Stimulated activated memory B cell treated with anti-CD40 and anti-IgM and Interleukin-4, amounts not matched to agents 10 μg/mL and 1 μg/mL and 100 μg/mL, for 72 hours (primary cell): Measurements from ENCODE around the gene DISP3.

Experiments used
- ATAC-seq: fragments of 150-1000 bp; cut with Tn5 transposase; 2 replicates; pipeline ENCODE4 v1.10.0; 2021
- H3K27ac Mint-ChIP-seq: one replicate; pipeline ENCODE4 v1.8.0; 2022; ENCODE audit warnings: mild to moderate bottlenecking, mixed read lengths
- H3K27me3 Mint-ChIP-seq: one replicate; pipeline ENCODE4 v1.8.0; 2022; ENCODE audit warnings: mixed read lengths
- H3K36me3 Mint-ChIP-seq: one replicate; pipeline ENCODE4 v1.8.0; 2022; ENCODE audit warnings: mixed read lengths
- H3K4me1 Mint-ChIP-seq: one replicate; pipeline ENCODE4 v1.8.0; 2022; ENCODE audit warnings: mixed read lengths
- H3K4me3 Mint-ChIP-seq: one replicate; pipeline ENCODE4 v1.8.0; 2022; ENCODE audit warnings: mild to moderate bottlenecking, moderate library complexity, mixed read lengths
- H3K9me3 Mint-ChIP-seq: one replicate; pipeline ENCODE4 v1.8.0; 2022; ENCODE audit warnings: mixed read lengths

DISP3 gene

DNA sequence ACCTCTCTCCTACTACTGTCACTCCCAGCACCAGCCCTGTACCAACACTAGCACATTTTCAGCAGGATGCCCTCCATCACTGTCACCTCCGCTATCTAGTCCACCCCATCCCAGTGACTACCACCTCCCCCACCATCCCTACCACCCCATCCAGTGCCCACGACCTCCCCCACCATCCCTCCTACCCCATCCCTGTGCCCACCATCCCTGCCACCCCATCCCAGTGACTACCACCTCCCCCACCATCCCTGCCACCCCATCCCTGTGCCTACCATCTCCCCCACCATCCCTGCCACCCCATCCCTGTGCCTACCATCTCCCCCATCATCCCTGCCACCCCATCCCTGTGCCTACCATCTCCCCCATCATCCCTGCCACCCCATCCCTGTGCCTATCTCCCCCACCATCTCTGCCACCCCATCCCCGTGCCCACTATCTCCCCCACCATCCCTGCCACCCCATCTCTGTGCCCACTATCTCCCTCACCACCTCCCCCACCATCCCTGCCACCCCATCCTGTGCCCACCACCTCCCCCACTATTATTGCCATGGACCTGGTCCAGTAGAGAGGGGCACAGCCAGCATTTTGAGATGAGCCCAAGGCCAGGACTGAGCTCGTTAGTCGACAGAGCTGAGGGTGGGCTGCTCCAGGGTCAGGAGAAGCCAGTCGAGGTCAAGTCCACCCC lies 45.7 kb downstream of the DISP3 start:
- H3K4me1 Mint-ChIP-seq = no peaks in the 10 kb centered on the region
- peak; percentile 31 for ATAC-seq

DNA sequence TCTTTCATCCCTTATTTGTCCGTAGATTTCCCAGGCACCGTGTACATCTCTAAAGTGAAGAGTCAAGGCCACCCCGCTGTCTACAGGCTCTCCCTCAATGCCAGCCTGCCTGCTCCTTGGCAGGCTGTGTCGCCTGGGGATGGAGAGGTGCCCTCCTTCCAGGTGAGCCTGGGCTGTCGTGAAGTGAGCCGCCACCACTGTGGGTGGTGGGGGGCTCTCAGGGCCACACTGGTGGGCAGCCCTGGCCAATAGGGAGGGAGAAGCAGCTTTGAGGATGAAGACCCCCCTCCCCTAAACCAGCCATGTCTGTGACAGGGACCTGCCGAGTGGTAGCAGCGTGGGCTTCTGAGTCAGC lies 46.2 kb downstream of the DISP3 start:
- H3K36me3 Mint-ChIP-seq = no peaks in the 10 kb centered on the region
- no peak overlapping the region for H3K27ac Mint-ChIP-seq
- ATAC-seq = no peak
- H3K27me3 Mint-ChIP-seq = peaks cover 9% of the 10 kb centered on the region
- H3K4me3 Mint-ChIP-seq = no peak overlapping the region
- H3K9me3 Mint-ChIP-seq = no peaks in the 10 kb centered on the region
- H3K4me1 Mint-ChIP-seq = no peaks in the 10 kb centered on the region

More for the DNA sequence above, 45.7 kb downstream of the DISP3 start:
- Mint-ChIP-seq H3K4me3 (no peak overlapping the region), H3K27me3 (peaks cover 6% of the 10 kb centered on the region), H3K27ac (no peak overlapping the region), H3K9me3 (no peaks in the 10 kb centered on the region), H3K36me3 (no peaks in the 10 kb centered on the region)

DNA sequence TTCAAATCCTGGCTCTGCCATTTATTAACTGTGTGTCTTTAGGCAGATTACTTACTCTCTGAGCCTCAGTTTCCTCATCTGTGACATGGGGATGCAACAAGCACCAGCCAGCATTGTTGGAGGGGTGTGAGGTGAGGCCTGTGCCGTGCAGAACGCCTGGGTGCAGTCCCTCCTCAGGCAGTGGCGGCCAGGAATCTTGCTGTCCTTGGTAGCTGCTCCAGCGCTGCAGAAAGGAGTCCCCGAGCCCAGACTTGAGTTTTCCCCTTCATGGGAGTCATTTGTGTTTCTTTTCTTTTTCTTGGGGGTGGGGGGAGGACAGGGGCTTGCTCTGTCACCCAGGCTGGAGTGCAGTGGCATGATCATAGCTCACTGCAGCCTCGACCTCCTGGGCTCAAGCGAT lies 46.6 kb downstream of the DISP3 start:
- no peak for ATAC-seq
- H3K4me1 Mint-ChIP-seq = no peaks in the 10 kb centered on the region
- no peaks in the 10 kb centered on the region for H3K9me3 Mint-ChIP-seq
- no peak overlapping the region for H3K27ac Mint-ChIP-seq
- no peaks in the 10 kb centered on the region for H3K36me3 Mint-ChIP-seq
- peaks cover 13% of the 10 kb centered on the region for H3K27me3 Mint-ChIP-seq
- H3K4me3 Mint-ChIP-seq = no peak overlapping the region

DNA sequence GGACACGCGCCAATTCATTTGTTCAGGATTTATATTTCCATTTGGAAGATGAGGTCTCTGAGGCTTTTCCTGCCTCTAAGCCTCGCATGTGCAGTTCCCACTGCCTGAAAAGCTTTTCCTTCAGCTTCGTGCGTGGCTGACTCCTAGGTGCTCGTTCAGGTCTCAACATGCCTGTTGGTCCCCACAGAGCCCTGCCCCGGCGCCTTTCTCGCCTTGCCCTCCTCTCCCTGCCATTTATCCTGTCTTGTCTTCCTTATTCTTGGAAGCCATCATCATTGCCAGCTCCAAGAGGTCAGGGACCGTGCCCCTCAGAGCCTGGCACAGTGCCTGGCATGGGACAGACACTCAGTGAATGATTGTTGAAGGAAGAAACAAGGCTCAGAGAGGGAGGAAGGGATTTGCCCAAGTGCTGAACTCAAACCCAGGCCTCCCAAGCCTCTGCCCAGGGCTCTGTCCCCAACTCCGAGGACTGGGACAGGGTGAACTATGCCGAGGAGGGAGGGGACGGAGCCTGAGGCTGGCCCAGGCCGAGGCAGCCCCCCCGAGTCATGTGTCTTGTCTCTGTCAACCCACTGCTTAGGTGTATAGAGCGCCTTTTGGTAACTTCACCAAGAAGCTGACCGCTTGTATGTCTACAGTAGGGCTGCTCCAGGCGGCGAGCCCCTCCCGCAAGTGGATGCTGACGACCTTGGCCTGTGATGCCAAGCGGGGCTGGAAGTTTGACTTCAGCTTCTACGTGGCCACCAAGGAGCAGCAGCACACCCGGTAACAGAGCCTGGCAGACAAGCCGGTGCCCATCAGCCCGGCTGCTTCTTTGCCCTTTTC lies 47.3 kb downstream of the DISP3 start:
- ATAC-seq = no peak
- Mint-ChIP-seq H3K36me3 (no peaks in the 10 kb centered on the region), H3K27ac (no peak overlapping the region), H3K9me3 (no peaks in the 10 kb centered on the region), H3K4me1 (no peaks in the 10 kb centered on the region), H3K27me3 (peaks cover 14% of the 10 kb centered on the region), H3K4me3 (no peak overlapping the region)

DNA sequence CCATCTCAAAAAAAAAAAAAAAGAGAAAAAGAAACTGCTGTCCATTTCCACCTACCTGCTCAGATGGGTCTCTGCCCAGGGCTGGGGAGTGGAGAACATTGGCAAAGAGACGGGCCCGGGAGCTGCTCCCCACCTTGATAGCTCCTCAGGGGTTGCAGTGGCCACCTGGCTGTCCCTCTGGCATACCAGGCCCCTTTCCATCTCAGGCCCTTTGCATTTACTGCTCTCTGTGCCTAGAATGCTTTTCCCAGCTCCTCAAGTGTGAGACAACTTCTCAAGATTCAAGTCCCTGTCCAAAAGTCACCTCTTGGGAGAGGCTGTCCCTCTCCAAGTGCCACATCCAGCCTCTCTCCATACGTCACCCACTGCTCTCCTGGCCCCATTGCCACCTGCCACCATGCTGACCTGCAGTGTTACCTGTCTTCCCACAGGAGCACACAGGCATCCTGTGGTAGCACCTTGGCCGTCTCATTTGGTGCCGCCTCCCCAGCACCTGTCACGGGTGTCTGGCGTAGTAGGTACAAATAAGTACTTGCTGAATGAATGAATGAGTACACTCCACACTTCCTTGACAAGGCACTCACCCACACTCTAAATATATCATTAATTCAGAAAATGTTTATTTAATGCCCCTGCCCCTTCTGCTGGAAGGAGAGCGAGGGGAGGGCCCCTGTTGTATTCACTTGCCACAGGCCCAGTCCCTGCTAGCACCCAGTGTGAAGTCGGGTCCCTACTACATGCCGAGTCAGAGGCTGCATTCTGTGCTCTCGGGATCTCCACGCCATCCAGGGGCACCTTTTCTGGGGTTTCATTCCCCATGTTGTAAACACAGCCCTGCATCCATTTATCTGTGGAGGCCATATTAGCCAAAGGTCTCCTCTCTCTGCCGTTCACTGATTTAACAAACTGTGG lies 48.8 kb downstream of the DISP3 start:
- no peaks in the 10 kb centered on the region for H3K36me3 Mint-ChIP-seq
- H3K9me3 Mint-ChIP-seq = no peaks in the 10 kb centered on the region
- H3K27me3 Mint-ChIP-seq = peaks cover 14% of the 10 kb centered on the region
- ATAC-seq = no peak
- H3K4me3 Mint-ChIP-seq = no peak overlapping the region
- no peak overlapping the region for H3K27ac Mint-ChIP-seq
- H3K4me1 Mint-ChIP-seq = no peaks in the 10 kb centered on the region

DNA sequence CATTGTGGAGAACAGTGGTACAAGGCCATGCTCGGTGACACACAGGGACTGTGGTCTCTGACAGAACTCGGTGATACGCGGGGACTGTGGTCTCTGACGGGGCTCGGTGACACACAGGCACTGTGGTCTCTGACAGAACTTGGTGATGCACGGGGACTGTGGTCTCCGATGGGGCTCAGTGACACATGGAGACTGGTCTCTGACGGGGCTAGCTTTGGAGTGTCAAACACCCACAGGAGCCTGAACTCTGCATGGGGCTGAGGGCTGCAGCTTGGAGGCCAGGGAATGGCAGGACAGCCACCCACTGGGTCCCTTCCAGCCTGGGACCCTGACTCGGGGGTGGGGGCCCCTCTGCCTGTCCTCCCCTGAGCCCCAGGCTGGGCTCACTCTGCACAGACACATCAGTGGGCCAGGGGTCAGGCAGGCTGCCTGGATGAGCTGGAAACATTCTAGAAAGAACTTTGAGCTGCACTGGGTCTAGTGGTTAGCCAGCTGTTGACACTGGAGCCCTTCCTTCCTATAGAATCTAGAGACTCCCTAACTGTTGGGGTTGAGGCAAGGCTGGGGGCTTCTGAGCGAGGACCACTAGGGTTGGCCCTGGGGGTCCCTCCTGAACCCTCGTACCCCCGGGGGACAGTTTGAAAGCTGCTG lies 49.8 kb downstream of the DISP3 start:
- no peaks in the 10 kb centered on the region for H3K9me3 Mint-ChIP-seq
- no peak overlapping the region for H3K4me3 Mint-ChIP-seq
- H3K27me3 Mint-ChIP-seq = peaks cover 14% of the 10 kb centered on the region
- H3K4me1 Mint-ChIP-seq = no peaks in the 10 kb centered on the region
- H3K27ac Mint-ChIP-seq = no peak overlapping the region
- no peaks in the 10 kb centered on the region for H3K36me3 Mint-ChIP-seq
- no peak for ATAC-seq

DNA sequence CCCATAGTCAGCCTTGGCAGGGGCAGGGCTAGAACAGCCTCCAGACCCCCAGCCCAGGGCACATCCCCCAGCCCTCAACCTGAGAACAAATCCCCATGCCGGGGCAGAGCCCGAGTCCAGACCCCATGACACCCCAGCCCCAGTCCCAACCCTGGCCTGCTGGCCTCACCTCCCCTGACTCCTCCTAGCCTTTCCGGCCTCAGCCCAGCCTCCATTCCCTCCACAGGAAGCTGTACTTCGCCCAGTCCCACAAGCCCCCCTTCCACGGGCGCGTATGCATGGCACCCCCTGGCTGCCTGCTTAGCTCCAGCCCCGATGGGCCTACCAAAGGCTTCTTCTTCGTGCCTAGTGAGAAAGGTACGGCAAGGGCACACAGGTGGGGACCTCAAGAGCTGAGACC lies 50.4 kb downstream of the DISP3 start:
- Mint-ChIP-seq H3K4me3 (no peak overlapping the region), H3K27me3 (peaks cover 14% of the 10 kb centered on the region), H3K4me1 (no peaks in the 10 kb centered on the region), H3K27ac (no peak overlapping the region), H3K9me3 (no peaks in the 10 kb centered on the region), H3K36me3 (no peaks in the 10 kb centered on the region)
- ATAC-seq = no peak

DNA sequence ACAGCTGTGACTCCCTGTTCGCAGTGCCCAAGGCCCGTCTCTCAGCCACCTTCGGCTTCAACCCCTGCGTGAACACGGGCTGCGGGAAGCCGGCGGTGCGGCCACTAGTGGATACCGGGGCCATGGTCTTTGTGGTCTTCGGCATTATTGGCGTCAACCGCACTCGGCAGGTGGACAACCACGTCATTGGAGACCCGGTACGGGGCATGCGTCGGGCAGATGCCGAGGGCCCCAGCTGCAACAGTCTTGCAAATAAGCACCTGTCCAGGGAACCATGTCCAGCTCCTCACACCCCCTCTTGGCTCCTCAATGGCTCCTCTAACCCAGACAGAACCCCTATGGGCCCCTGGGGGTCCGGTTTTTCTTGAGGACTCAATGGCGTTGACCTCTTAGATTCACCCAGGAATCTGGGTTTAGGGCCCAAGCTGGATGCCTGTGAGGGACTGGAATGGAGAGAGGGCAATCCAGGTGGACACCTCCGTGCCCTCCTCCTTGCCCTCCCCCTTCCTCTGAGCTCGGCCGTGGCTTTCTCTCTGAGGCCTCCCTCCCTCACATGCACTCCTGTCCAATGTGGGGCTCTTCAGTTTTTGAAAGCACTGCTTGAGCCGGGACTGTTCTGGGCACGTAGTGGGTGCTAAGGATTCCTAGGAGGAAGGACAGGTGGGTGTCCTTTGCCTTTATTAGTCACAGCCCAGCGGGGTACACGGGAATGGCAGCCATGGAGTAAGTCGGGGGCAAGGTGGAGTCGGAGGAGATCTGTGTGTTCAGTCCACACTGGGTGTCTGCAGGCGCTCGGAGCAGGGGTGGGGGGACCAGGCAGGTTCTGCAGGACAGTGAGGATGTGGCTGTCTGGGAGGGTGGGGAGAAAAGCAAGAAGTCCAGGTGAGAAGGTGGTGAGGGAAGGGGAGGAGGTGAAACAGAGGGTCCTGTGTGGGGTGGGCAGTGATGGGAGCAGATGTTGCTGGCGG lies 51.1 kb downstream of the DISP3 start:
- H3K4me1 Mint-ChIP-seq = no peaks in the 10 kb centered on the region
- H3K27ac Mint-ChIP-seq = no peak overlapping the region
- ATAC-seq = no peak
- H3K27me3 Mint-ChIP-seq = peaks cover 15% of the 10 kb centered on the region
- no peaks in the 10 kb centered on the region for H3K36me3 Mint-ChIP-seq
- H3K9me3 Mint-ChIP-seq = no peaks in the 10 kb centered on the region
- no peak overlapping the region for H3K4me3 Mint-ChIP-seq

DNA sequence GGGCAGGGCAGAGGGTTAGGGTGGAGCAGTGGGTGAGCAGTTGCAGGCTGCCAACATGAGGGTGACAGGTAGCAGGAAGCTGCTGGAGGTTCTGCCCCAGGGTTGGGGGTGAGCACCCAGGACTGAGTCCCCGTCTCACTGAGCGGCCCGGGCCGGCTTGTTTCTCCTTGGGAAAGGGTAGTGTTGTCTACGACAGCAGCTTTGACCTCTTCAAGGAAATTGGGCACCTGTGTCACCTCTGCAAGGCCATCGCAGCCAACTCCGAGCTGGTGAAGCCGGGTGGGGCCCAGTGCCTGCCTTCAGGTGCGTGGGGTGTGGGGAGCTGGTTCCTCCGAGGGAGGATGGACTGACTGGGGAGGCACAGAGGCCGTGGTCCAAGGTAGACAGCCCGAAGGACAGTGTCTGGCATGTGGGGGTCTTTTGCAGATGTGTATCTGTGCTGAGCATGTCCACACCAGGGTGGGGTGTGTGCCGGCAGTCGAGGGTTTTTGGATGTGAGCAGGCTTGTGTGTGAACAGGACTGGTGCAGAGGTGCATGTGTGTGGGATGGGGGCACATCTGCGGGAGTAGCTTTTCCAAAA lies 51.9 kb downstream of the DISP3 start:
- no peak overlapping the region for H3K27ac Mint-ChIP-seq
- no peaks in the 10 kb centered on the region for H3K9me3 Mint-ChIP-seq
- no peak for ATAC-seq
- H3K4me1 Mint-ChIP-seq = no peaks in the 10 kb centered on the region
- no peaks in the 10 kb centered on the region for H3K36me3 Mint-ChIP-seq
- H3K4me3 Mint-ChIP-seq = no peak overlapping the region
- H3K27me3 Mint-ChIP-seq = peaks cover 23% of the 10 kb centered on the region

DNA sequence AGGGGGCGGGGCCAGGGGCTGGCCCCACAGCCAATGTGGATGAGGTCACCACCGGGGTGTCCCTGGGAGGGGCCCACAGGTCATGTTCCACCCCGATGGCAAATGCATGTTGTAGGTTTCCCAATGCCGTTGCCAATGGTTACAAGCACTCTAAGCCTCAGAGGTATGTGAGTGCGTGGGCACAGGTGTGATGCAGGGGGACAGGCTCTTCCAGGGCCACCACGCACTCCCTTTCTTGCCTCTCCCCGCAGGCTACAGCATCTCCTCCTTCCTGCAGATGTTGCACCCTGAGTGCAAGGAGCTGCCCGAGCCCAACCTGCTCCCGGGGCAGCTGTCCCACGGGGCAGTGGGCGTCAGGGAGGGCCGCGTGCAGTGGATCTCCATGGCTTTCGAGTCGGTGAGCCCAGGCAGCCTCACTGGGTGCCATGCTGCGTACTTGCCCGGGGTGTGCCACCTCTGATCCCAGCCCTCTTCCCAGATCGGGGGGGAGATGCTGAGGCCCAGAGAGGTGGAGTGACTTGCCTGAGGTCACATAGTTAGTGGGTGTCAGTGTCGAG lies 52.4 kb downstream of the DISP3 start:
- Mint-ChIP-seq H3K36me3 (no peaks in the 10 kb centered on the region), H3K27ac (no peak overlapping the region), H3K27me3 (peaks cover 29% of the 10 kb centered on the region), H3K9me3 (no peaks in the 10 kb centered on the region), H3K4me1 (no peaks in the 10 kb centered on the region), H3K4me3 (no peak overlapping the region)
- no peak for ATAC-seq

DNA sequence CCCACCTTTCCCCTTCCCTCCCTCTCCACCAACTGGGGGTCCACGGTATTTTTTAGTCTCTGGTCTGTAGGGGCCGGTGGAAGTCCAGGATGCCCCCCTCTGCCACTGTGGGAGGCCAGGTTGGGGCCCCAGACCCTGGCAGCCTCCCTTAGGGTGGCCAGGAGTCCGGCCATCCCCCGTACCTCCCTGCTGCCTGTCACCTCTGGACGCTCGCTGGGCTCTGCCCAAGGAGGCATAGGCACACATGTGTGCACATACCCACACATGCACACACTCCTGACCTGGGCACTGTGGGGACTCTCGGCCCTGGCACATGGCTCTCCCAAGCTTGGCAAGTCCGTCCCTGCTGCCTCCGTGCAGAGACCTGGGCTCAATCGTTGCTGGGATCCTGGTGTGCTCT lies 53.0 kb downstream of the DISP3 start:
- no peaks in the 10 kb centered on the region for H3K4me1 Mint-ChIP-seq
- no peaks in the 10 kb centered on the region for H3K9me3 Mint-ChIP-seq
- H3K4me3 Mint-ChIP-seq = no peak overlapping the region
- H3K27ac Mint-ChIP-seq = no peak overlapping the region
- no peaks in the 10 kb centered on the region for H3K36me3 Mint-ChIP-seq
- no peak for ATAC-seq
- peaks cover 32% of the 10 kb centered on the region for H3K27me3 Mint-ChIP-seq

DNA sequence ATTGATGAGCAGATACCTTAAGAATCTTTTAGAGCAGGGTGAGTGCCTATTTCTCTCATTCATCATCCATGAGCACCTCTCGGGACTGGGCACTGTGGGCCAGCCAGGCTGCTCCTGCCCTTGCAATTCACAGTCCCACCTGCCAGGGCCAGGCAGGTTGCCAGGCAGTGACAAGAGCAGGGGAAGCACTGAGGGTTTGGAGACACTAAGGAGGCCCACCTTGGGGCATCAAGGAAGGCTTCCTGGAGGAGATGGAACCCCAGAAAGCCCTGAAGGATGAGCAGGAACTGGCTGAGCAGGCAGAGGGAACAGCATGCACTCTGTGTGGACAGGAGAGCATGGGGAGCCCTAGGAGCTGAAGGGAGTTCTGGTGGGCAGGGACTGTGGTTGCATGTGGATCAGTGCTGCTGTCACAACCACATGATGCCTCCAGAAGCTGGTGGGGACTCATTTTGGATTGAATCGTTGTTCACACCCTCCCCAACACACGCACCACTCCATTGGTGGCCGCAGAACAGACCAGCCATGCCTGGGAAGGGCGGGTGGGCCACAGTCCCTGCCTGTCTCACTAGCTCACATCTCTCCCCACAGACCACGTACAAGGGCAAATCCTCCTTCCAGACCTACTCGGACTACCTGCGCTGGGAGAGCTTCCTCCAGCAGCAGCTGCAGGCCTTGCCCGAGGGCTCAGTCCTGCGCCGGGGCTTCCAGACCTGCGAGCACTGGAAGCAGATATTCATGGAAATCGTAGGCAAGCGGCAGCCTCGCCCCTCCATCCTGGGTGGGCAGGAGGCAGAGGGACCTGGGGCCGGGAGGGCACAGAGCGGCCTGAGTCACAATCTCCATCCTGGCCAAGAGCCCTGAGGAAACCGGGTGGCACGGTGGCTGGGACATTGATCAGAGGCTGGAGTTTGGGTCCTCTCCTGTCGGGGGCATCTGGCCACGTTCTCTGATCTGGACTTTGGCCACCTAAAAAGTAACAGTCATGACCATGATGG lies 55.1 kb downstream of the DISP3 start:
- Mint-ChIP-seq H3K9me3 (no peaks in the 10 kb centered on the region), H3K27me3 (peaks cover 32% of the 10 kb centered on the region), H3K4me1 (no peaks in the 10 kb centered on the region), H3K4me3 (no peak overlapping the region), H3K27ac (no peak overlapping the region), H3K36me3 (no peaks in the 10 kb centered on the region)
- no peak for ATAC-seq

DNA sequence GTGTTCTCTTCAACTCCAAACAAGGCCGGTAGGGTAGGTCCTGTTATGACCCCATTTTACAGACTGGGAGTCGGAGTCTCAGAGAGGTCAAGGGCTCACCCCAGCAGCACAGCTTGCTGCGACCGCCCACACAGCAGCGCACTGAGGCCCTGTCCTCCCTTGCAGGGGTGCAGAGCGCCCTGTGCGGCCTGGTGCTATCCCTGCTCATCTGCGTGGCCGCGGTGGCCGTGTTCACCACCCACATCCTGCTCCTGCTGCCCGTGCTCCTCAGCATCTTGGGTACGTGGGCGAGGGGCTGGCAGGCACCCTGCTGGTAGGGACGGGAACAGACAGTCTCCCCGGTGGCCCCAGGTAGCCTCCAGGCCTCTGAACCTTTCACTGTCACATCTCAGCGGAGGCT lies 55.9 kb downstream of the DISP3 start:
- H3K4me1 Mint-ChIP-seq = no peaks in the 10 kb centered on the region
- ATAC-seq = no peak

More for the DNA sequence above, 55.9 kb downstream of the DISP3 start:
- no peak overlapping the region for H3K27ac Mint-ChIP-seq
- H3K9me3 Mint-ChIP-seq = no peaks in the 10 kb centered on the region
- no peak overlapping the region for H3K4me3 Mint-ChIP-seq
- peaks cover 39% of the 10 kb centered on the region for H3K27me3 Mint-ChIP-seq
- H3K36me3 Mint-ChIP-seq = no peaks in the 10 kb centered on the region
